Ectodermal cell (in vitro differentiated cells): Measurements from ENCODE around the gene PCCA.
"Not testable (repeated sequence)": the region's sequence is repeated elsewhere in the genome, so short reads cannot be mapped to it uniquely, and the experiment has no call there.

Experiments used
- H3K27ac ChIP-seq: 2 replicates; pipeline ENCODE4 v1.7.0; 2013; ENCODE audit warnings: mild to moderate bottlenecking, low read depth, low read length; ENCODE audit not compliant: insufficient read depth, poor library complexity, severe bottlenecking
- H3K27me3 ChIP-seq: 2 replicates; pipeline ENCODE4 v1.7.0; 2013; ENCODE audit warnings: mild to moderate bottlenecking, low read length; ENCODE audit not compliant: insufficient read depth, control insufficient read depth, poor library complexity, severe bottlenecking
- H3K36me3 ChIP-seq: one replicate; pipeline ENCODE4 v1.7.0; 2013; ENCODE audit warnings: low read length; ENCODE audit not compliant: control insufficient read depth, insufficient read depth
- H3K4me1 ChIP-seq: one replicate; pipeline ENCODE4 v1.7.0; 2013; ENCODE audit warnings: low read length; ENCODE audit not compliant: control insufficient read depth, insufficient read depth
- H3K4me3 ChIP-seq: 2 replicates; pipeline ENCODE4 v1.7.0; 2013; ENCODE audit warnings: low read depth, low read length, control low read depth; ENCODE audit not compliant: insufficient read depth
- H3K9me3 ChIP-seq: 2 replicates; pipeline ENCODE4 v1.7.0; 2013; ENCODE audit warnings: mild to moderate bottlenecking, low read length, moderate library complexity; ENCODE audit not compliant: control insufficient read depth
- WGBS, 2 experiments: methylation state at CpG; one replicate each; pipeline ENCODE4 v1.1.7; 2013; ENCODE audit warnings: missing lambda C conversion rate in 2 of 2; 5-methylcytosine and 5-hydroxymethylcytosine counted together

Gene PCCA

DNA sequence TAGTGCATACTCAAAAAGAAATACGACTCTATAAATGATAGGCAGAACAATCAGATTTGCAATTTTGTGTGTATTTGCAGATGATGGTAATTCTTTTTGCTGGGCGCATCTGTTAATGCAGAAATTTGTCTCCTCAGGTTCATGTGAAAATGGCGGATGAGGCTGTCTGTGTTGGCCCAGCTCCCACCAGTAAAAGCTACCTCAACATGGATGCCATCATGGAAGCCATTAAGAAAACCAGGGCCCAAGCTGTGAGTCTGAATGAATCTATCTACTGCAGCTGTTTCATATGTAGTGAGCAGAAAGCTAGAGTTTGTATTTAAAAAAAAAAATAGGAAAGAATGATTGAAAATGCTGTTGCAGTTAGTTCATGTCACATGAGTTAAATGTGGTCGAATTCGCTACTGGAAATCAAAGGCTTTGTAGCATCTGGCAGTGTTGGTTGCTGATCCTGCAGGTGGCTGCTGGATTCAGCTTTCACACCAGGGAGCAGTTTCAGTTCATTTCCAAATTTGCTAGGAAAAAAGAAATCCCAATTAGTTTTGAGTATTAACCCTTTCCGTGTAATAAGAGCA, 66.0 kb downstream of the PCCA start:
- 76 to 82% methylated on average over 5 to 6 of the region's 6 CpGs for WGBS, 2 experiments
- H3K27me3 ChIP-seq: no peaks in the 10 kb centered on the region
- H3K4me3 ChIP-seq: no peak overlapping the region
- peak overlapping the region; percentile 38 for H3K27ac ChIP-seq
- H3K9me3 ChIP-seq: no peaks in the 10 kb centered on the region
- no peaks in the 10 kb centered on the region for H3K4me1 ChIP-seq
- H3K36me3 ChIP-seq: no peaks in the 10 kb centered on the region

DNA sequence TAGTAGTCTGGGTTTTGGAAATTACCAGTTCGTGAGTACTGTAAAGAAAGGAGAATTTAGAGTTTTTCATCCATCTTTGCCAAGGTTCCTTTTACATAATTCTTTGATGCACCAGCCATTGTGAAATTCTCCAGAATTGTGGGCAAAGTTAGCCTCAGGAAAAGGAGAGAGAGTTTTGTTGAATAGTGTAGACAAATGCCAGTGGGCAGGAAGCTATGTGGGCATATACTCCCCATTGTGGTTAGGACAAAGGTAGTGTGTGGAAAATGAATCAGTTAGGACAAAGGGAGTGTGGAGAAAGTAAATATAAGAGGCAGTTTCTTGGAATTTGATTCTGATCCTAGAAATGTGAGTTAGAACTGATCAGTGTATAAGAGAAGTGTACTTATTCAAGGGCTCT, 67.9 kb downstream of the PCCA start:
- 94 to 100% methylated on average over 1 of the region's 1 CpG for WGBS, 2 experiments
- Histone ChIP-seq H3K27ac (no peak overlapping the region), H3K27me3 (no peaks in the 10 kb centered on the region), H3K9me3 (no peaks in the 10 kb centered on the region), H3K4me1 (no peaks in the 10 kb centered on the region), H3K4me3 (no peak overlapping the region), H3K36me3 (no peaks in the 10 kb centered on the region)

DNA sequence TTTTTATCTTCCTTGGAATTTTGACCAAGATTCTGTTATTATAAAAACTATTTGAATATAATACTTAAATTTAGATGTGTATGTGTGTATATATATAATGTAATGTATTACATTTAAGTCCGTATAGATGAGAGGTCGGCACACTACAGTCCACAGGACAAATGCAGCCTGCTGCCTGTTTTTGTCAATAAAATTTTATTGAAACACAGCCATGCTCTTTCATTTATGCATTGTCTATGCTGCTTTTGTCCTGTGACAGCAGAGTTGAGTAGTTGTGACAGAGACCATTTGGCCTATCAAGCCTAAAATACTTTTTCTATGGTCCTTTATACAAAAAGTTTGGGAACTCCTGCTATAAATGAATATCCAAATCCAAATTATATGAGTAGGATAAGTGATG, 69.7 kb downstream of the PCCA start:
- no peaks in the 10 kb centered on the region for H3K27me3 ChIP-seq
- H3K9me3 ChIP-seq: no peaks in the 10 kb centered on the region
- 94 to 100% methylated on average over 2 of the region's 2 CpGs for WGBS, 2 experiments
- H3K36me3 ChIP-seq: no peaks in the 10 kb centered on the region
- no peaks in the 10 kb centered on the region for H3K4me1 ChIP-seq
- H3K27ac ChIP-seq: no peak overlapping the region
- no peak overlapping the region for H3K4me3 ChIP-seq

DNA sequence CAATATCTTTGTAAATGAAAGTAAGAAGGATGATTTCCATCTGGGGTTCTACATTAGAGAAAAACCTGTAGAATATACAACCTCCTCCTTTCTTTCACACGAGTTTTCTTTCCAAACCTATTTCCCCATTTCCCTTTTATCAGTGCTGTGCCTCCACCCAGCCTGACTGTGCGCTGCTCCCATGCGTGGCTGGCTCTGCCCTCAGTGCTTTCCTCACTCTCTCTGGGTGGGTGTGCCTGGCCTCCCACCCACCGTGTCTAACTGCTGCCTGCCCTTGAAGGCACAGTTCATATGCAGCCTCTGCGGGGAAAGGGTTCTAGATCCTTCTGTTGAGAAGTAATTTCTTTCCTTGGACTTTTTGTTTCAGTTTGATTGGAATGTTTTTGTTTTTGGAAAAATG, 70.7 kb downstream of the PCCA start:
- Histone ChIP-seq H3K4me3 (no peak overlapping the region), H3K9me3 (no peaks in the 10 kb centered on the region), H3K27ac (no peak overlapping the region), H3K36me3 (no peaks in the 10 kb centered on the region), H3K27me3 (no peaks in the 10 kb centered on the region), H3K4me1 (no peaks in the 10 kb centered on the region)
- 70 to 75% methylated on average over 5 of the region's 5 CpGs for WGBS, 2 experiments

DNA sequence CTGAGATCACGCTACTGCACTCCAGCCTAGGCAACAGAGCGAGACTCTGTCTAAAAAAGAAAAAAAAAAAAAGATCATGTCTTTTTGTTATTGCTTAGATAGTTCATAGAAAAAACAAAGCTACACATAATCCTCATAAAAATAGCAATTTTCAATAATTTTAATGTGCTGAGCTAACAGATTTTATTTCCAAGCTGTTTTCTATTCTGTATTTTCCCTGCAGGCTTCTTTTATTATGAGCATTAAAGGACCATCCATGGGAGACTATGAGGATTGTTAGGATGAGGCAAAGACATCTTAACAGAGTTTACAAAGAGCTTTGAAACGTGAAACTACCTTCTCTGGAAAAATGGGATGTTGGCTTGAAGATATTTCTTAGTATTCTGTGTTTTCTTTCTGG, 71.6 kb downstream of the PCCA start:
- 78 to 85% methylated on average over 2 to 3 of the region's 3 CpGs for WGBS, 2 experiments
- Histone ChIP-seq H3K27me3 (no peaks in the 10 kb centered on the region), H3K27ac (no peak overlapping the region), H3K4me3 (no peak overlapping the region), H3K36me3 (no peaks in the 10 kb centered on the region), H3K9me3 (no peaks in the 10 kb centered on the region), H3K4me1 (no peaks in the 10 kb centered on the region)

DNA sequence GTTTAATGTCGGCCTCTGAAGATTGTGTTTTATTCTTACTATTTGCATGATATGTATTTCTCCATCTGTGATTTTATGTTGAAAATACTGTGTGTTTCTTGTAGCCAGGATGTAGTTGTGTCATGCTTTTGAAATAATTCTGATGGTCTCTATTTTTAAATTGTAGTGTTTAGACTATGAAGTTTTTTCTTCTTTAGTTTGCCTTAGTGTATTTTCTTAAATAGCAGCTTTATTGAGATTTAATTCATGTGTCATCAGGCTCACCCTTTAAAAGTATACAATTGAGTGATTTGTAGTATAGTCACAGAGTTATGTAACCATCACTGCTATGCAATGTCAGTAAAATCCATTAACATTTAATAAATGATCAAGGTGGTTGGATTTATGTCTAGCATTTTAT, 74.5 kb downstream of the PCCA start:
- Histone ChIP-seq H3K27ac (no peak overlapping the region), H3K27me3 (no peaks in the 10 kb centered on the region), H3K4me3 (no peak overlapping the region), H3K4me1 (no peaks in the 10 kb centered on the region), H3K9me3 (no peaks in the 10 kb centered on the region), H3K36me3 (no peaks in the 10 kb centered on the region)
- WGBS, 2 experiments: 100% methylated on average over 1 of the region's 1 CpG

DNA sequence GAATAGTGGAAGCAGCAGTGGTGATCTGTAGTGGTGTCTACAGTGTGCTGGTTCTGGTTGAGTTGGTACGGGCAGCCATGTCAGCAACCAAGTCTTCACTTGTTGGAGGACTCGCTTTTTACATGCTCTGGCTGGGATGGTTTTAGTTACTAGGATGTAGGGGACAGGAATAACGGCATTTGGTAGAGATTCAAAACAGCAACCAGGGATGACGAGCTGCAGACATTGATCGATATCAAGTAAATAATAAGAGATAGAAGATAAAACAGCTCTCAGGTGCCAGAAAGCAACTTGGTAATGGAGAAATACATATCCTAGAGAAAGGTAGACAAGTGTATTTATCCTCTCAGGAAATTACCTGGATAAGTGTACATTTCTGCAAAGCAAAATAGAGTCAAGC, 84.3 kb downstream of the PCCA start:
- Histone ChIP-seq H3K36me3 (no peaks in the 10 kb centered on the region), H3K27me3 (no peaks in the 10 kb centered on the region), H3K27ac (no peak overlapping the region), H3K4me3 (no peak overlapping the region), H3K4me1 (peaks cover 7% of the 10 kb centered on the region), H3K9me3 (no peaks in the 10 kb centered on the region)
- WGBS, 2 experiments: 87 to 88% methylated on average over 5 of the region's 5 CpGs

DNA sequence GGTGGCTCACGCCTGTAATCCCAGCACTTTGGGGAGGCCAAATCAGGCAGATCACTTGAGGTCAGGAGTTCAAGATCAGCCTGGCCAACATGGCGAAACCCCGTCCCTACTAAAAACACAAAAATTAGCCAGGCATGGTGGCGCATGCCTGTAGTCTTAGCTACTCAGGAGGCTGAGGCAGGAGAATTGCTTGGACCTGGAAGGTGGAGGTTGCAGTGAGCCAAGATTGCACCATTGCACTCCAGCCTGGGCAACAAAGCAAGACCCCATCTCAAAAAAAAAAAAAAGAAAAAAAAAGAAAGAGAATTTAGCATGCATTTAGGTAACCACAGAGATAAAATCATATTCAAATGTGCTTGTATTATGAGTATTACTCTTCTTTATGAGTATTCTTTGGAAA, 85.6 kb downstream of the PCCA start:
- not testable (repeated sequence) for H3K9me3 ChIP-seq, H3K27me3 ChIP-seq, H3K4me3 ChIP-seq, H3K27ac ChIP-seq, H3K36me3 ChIP-seq
- peaks cover 11% of the 10 kb centered on the region for H3K4me1 ChIP-seq
- 95 to 98% methylated on average over 4 of the region's 4 CpGs for WGBS, 2 experiments

DNA sequence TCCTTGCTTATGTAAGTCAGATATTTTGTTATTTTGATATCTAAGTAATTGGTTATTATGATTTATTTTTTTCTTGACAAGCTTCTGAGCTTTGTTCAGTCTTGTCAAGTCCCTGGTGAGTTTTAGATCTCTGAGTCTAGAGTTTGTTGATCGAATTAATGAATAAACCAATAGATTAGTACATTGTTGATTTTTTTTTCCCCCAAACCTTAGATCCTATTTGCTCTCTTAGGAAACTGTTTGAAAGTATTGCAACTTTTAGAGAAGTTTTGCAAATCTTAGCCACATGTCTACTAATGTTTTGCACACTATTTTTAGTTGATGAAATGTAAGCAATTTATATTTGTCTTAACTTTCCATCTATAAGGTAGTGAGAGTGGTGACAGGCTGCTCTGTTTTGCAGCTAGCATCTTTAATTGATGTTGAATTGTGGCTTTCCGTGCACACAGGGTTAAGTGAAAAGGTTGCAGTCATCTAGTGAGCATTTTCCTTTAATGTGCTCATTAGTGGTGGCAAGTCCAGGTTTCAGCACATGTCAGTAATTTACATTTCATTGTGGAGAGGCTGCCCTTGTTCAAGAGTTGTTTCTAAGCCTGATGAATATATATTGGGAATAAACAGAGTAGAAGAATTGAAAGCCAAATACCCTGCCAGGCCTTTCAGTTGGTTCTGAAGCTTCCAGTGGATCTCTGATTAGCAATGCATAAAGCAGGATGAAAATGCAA, 86.3 kb downstream of the PCCA start:
- no peaks in the 10 kb centered on the region for H3K36me3 ChIP-seq
- WGBS, 2 experiments: 26% methylated on average over 1 of the region's 2 CpGs

DNA sequence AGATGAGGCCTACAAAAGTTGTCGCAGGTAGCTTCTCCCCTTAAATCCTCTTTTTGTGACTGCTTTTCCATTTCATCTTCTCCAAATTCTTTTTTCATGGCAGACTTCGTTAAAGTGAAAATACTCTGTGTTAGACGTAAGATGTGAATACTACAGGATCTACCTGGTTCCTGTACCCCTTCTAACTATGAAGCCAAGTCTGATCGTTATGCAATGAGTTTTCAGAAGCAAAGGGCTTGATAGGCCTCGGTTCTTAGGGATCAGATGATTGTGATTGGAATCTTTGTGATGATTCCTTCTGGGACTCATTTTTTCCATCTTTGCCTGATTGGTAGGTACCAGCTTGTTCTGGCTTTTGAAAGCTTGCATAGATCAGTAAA, 86.9 kb downstream of the PCCA start:
- Histone ChIP-seq H3K27me3 (no peaks in the 10 kb centered on the region), H3K4me1 (peaks cover 14% of the 10 kb centered on the region), H3K36me3 (no peaks in the 10 kb centered on the region), H3K4me3 (no peak overlapping the region), H3K27ac (peak overlapping the region; percentile 9), H3K9me3 (no peaks in the 10 kb centered on the region)
- 10 to 11% methylated on average over 4 to 5 of the region's 5 CpGs for WGBS, 2 experiments

More for the DNA sequence above, 86.3 kb downstream of the PCCA start:
- H3K27ac ChIP-seq: peak overlapping the region; percentile 9
- H3K4me1 ChIP-seq: peaks cover 14% of the 10 kb centered on the region
- no peaks in the 10 kb centered on the region for H3K27me3 ChIP-seq
- H3K9me3 ChIP-seq: no peaks in the 10 kb centered on the region
- no peak overlapping the region for H3K4me3 ChIP-seq
